HFFc6 (cell line): ENCODE results near the gene RASAL3. TPM values are rescaled to one million over a fixed set of nuclear protein-coding genes. Genes with fewer than 3 reads are reported as not detected.

Experiments used
- DNase-seq: peaks from one replicate; pipeline ENCODE4 v3.0.0-alpha.2; 2018
- H3K27ac Mint-ChIP-seq: 2 replicates; pipeline ENCODE4 v1.8.0; 2020; ENCODE audit warnings: mild to moderate bottlenecking, mixed read lengths
- H3K27me3 Mint-ChIP-seq: 2 replicates; pipeline ENCODE4 v1.8.0; 2021; ENCODE audit warnings: mild to moderate bottlenecking, moderate library complexity, mixed read lengths; ENCODE audit not compliant: insufficient read depth
- H3K36me3 Mint-ChIP-seq: 2 replicates; pipeline ENCODE4 v1.8.0; 2021; ENCODE audit warnings: low read depth, mixed read lengths
- H3K4me1 Mint-ChIP-seq: 2 replicates; pipeline ENCODE4 v1.8.0; 2020; ENCODE audit warnings: low read depth, mixed read lengths
- H3K4me3 Mint-ChIP-seq: 2 replicates; pipeline ENCODE4 v1.8.0; 2020; ENCODE audit warnings: mild to moderate bottlenecking, moderate library complexity, mixed read lengths
- H3K9me3 Mint-ChIP-seq: 2 replicates; pipeline ENCODE4 v1.8.0; 2020; ENCODE audit warnings: mild to moderate bottlenecking, mixed read lengths
- total RNA-seq, 6 experiments: library from RNA; stranded (reverse); fragmentation: NEBNext Ultra II Directional; extraction: Animal tissue kit (Norgen Biotek cat#: 25700); gene quantifications; 2 replicates in 1 of 6; 3 replicates in 5 of 6; pipeline ENCODE4 v1.2.3, GENCODE V29; 2021
- TF ChIP-seq, protein P1 (sequence below): fragments of 200-600 bp; sonication (generic); IDR thresholded peaks from 2 replicates; pipeline ENCODE4 v1.5.0; 2021; ENCODE audit warnings: antibody characterized with exemption, mild to moderate bottlenecking

Gene RASAL3
- total RNA-seq, 6 experiments from 2014 or later = not detected

DNA sequence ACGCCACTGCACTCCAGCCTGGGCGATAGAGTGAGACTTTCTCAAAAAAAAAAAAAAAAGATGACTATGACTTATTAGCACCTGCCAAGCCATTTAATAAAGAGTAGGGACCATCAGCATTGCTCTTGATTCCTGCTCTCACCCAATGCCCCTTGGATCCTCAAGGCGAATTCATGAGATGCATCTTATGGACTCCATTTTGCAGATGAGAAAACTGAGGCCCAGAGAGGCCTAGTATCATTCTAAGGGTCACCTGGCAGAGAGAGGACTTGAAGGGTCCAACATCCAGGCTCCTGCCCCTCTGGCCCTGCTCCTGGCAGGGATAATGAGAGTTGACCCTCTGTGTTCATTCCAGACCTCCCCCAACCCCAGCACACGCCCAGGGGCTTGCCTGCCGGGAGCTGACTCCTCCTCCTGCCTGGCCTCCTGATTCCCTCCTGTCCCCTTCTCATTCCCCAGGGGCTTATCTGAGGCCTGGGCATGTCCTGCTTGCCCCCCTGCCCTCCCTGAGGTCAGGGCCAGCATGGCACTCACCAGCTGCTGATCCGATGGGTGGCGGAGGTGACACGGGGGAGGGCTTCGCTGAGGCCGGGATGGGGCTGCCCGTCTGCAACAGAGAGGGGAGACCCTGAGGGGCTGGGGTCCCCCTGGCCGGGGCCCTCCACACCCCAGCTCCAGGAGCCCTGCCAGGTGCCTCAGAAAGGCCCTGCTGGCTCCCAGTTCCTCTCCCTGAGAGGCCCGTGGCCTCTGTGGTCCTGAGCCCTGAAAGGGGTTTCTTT is 22.0 kb downstream of the RASAL3 start:
- H3K27ac Mint-ChIP-seq = no peak overlapping the region
- DNase-seq = no peak
- no peaks in the 10 kb centered on the region for H3K4me1 Mint-ChIP-seq

DNA sequence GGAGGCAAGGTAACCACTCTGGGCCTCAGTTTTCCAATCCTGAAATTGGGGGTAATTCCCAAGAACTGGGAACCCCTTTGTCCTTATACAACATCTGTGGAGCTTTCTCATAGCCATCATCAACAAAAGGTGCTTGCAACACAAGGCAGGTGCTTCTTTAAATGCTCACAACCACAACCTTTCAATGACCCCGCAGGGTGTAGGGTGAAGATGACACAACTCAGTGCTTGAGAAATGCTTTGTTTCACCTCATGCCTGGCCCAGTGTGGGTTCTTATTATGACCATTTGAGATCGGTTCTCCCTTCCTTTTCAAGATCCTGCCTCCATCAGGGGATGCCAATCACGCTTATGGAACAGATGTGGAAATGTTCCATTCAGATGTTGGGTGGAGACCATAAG is 23.0 kb downstream of the RASAL3 start:
- no peak for DNase-seq
- no peaks in the 10 kb centered on the region for H3K36me3 Mint-ChIP-seq
- H3K4me3 Mint-ChIP-seq = no peak overlapping the region
- TF ChIP-seq, protein P1, sequence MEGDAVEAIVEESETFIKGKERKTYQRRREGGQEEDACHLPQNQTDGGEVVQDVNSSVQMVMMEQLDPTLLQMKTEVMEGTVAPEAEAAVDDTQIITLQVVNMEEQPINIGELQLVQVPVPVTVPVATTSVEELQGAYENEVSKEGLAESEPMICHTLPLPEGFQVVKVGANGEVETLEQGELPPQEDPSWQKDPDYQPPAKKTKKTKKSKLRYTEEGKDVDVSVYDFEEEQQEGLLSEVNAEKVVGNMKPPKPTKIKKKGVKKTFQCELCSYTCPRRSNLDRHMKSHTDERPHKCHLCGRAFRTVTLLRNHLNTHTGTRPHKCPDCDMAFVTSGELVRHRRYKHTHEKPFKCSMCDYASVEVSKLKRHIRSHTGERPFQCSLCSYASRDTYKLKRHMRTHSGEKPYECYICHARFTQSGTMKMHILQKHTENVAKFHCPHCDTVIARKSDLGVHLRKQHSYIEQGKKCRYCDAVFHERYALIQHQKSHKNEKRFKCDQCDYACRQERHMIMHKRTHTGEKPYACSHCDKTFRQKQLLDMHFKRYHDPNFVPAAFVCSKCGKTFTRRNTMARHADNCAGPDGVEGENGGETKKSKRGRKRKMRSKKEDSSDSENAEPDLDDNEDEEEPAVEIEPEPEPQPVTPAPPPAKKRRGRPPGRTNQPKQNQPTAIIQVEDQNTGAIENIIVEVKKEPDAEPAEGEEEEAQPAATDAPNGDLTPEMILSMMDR = no peak
- peaks cover 6% of the 10 kb centered on the region for H3K27me3 Mint-ChIP-seq
- no peaks in the 10 kb centered on the region for H3K9me3 Mint-ChIP-seq
- H3K4me1 Mint-ChIP-seq = no peaks in the 10 kb centered on the region
- H3K27ac Mint-ChIP-seq = no peak overlapping the region

More for the DNA sequence above, 22.0 kb downstream of the RASAL3 start:
- Mint-ChIP-seq H3K9me3 (no peaks in the 10 kb centered on the region), H3K4me3 (no peak overlapping the region), H3K36me3 (no peaks in the 10 kb centered on the region), H3K27me3 (peaks cover 7% of the 10 kb centered on the region)
- TF ChIP-seq, protein P1 = no peak

DNA sequence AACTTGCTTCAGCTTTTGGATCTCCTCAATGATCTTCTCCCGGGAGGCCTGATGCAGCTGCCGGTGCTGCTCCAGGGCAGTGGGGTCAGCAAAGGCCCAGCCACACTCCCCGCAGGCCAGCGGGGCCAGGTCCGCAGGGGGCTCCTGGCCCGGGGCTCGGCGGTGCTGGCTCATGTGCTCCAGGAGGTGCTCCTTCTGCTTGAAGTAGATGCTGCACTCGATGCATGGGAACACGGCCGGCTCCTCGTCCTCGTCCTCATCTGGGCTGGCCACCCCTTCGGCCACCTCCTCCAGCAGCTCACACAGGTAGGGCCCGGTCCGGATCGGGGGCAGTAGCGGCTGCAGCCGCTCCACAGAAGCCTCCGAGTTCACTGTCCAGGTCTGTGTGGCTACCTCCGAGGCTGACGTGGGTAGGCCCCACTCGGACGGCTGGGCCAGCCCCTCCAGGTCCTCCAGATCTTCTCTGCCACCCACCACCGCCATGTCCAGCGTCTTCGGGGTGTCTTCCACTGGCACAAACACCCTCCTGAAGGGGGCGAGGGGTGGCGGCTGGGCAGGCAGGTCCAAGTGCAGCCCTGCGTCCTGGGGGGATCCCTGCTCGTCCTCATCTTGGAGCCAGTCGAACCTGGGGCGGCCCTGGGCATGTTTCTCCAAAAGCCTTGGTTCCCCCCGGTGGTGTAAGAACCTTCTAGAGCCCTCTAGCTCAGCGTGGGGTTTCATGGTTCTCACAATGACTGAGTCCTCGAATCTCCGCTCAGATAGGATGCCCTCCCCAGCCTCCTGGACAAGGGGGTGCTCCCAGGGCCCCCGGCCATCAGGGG is 24.3 kb downstream of the RASAL3 start:
- no peak overlapping the region for H3K27ac Mint-ChIP-seq
- no peaks in the 10 kb centered on the region for H3K4me1 Mint-ChIP-seq

DNA sequence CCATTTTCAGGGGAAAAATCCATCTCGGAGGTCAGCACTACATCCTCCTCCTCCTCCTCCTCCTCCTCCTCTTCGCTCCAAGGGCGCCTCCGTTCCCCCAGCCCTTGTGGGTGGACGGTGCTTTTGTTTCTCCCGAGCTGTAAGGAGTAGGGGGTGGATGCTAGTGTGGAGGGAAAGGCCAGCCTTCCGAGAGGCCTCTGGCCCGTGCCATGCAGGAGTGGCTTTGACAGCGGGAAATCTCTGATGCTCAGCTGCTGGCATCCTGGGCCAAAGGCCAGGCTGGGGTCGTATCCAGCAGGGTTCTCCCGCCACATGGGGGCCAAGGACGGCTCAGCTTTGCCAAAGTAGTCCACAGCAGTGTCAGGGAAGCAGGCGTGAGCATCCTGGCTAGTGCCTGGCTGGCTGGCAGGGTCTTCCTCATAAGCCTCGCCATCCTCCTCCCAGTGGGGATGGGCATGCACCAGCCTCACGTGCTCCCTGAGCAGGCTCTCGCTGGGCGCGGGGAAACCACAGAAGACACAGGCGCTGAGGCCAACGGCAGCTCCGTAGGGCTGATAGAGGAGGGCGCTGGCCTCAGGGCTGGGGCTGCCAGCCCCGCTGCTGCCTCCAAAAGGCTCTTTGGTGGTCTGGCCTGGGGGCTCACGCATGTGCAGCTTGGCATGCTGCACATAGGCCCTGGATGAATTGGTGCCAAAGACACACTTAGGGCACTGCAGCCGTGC is 25.1 kb downstream of the RASAL3 start:
- no peaks in the 10 kb centered on the region for H3K36me3 Mint-ChIP-seq
- H3K4me1 Mint-ChIP-seq = no peaks in the 10 kb centered on the region
- H3K4me3 Mint-ChIP-seq = no peak overlapping the region
- no peaks in the 10 kb centered on the region for H3K9me3 Mint-ChIP-seq
- H3K27me3 Mint-ChIP-seq = peaks cover 6% of the 10 kb centered on the region
- TF ChIP-seq, protein P1 = no peak
- H3K27ac Mint-ChIP-seq = no peak overlapping the region
- DNase-seq = no peak

More for the DNA sequence above, 24.3 kb downstream of the RASAL3 start:
- H3K27me3 Mint-ChIP-seq = peaks cover 6% of the 10 kb centered on the region
- no peak for DNase-seq
- no peaks in the 10 kb centered on the region for H3K9me3 Mint-ChIP-seq
- H3K36me3 Mint-ChIP-seq = no peaks in the 10 kb centered on the region
- no peak overlapping the region for H3K4me3 Mint-ChIP-seq
- TF ChIP-seq, protein P1 = no peak

DNA sequence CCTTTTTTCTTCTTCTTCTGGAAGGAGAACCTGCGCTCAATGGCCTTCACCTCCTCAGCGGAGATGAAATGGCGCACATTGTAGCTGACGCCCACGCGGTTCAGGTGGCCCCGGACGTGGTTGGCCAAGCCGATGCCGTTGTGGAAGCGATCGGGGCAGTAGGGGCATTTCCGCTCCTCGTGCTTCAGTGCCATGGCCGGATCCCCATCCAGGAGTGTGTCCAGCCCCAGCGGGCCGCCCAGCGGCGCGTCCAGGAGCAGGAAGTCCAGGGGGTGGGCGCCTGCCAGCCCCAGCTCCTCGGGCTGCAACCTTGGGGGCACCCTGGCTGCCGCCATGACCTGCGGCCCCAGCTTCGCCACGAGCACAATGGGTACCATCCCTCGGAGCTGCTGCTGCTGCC is 25.8 kb downstream of the RASAL3 start:
- Mint-ChIP-seq H3K36me3 (no peaks in the 10 kb centered on the region), H3K4me3 (no peak overlapping the region), H3K27ac (no peak overlapping the region), H3K4me1 (peaks cover under 1% of the 10 kb centered on the region), H3K9me3 (no peaks in the 10 kb centered on the region), H3K27me3 (peaks cover 3% of the 10 kb centered on the region; the same call in 1 of the 2 replicates)
- TF ChIP-seq, protein P1 = no peak
- no peak for DNase-seq
